GM12878 (cell line): ENCODE results near the gene TRRAP. TPM values are rescaled to one million over a fixed set of nuclear protein-coding genes. Genes with fewer than 3 reads are reported as not detected.

Experiments
- ATF2 ChIP-seq: IDR thresholded peaks from 2 replicates; pipeline ENCODE4 v1.6.1; 2012; ENCODE audit warnings: low read length, inconsistent platforms
- BCLAF1 ChIP-seq: fragments of 450-650 bp; IDR thresholded peaks from 2 replicates; pipeline ENCODE4 v1.6.1; 2017; ENCODE audit warnings: antibody characterized with exemption, mild to moderate bottlenecking, moderate library complexity
- BHLHE40 ChIP-seq, 2 experiments: fragments of 450-650 bp in 1 of 2; IDR thresholded peaks; 2 replicates each; pipeline ENCODE4 v1.6.1; 2011 to 2017; ENCODE audit warnings: low read depth in 2 of 2, borderline replicate concordance in 1 of 2, improper control_type of control experiment in 1 of 2, low read length in 1 of 2, mild to moderate bottlenecking in 1 of 2
- CEBPB ChIP-seq, 2 experiments: fragments of 150-350 bp in 1 of 2; IDR thresholded peaks; 2 replicates each; pipeline ENCODE4 v1.6.1; 2012 to 2014; ENCODE audit warnings: low read depth in 2 of 2, low read length in 2 of 2, borderline replicate concordance in 1 of 2, inconsistent platforms in 1 of 2
- CHD2 ChIP-seq: IDR thresholded peaks from 2 replicates; pipeline ENCODE4 v1.6.1; 2011; ENCODE audit warnings: low read depth, low read length, improper control_type of control experiment, borderline replicate concordance
- E4F1 ChIP-seq: fragments of 450-650 bp; IDR thresholded peaks from 2 replicates; pipeline ENCODE4 v1.6.1; 2018; ENCODE audit warnings: borderline replicate concordance, mild to moderate bottlenecking; ENCODE audit not compliant: partially characterized antibody
- ESRRA ChIP-seq: IDR thresholded peaks from 2 replicates; pipeline ENCODE4 v1.6.1; 2012; ENCODE audit warnings: mild to moderate bottlenecking, low read length, improper control_type of control experiment
- GATAD2B ChIP-seq: fragments of 450-650 bp; conservative IDR thresholded peaks from 2 replicates; pipeline ENCODE4 v1.6.1; 2017; ENCODE audit warnings: low read depth, mild to moderate bottlenecking, moderate library complexity
- MAX ChIP-seq: IDR thresholded peaks from 2 replicates; pipeline ENCODE4 v1.6.1; 2012; ENCODE audit warnings: low read depth, low read length, improper control_type of control experiment
- MEF2A ChIP-seq: IDR thresholded peaks from 2 replicates; pipeline ENCODE4 v1.6.1; 2011; ENCODE audit warnings: low read depth, mild to moderate bottlenecking, low read length, moderate library complexity; ENCODE audit not compliant: insufficient read depth
- MEF2B ChIP-seq: fragments of 450-650 bp; IDR thresholded peaks from 2 replicates; pipeline ENCODE4 v1.6.1; 2018; ENCODE audit warnings: mild to moderate bottlenecking, moderate library complexity; ENCODE audit not compliant: partially characterized antibody, poor library complexity, severe bottlenecking
- MLLT1 ChIP-seq: fragments of 450-650 bp; IDR thresholded peaks from 2 replicates; pipeline ENCODE4 v1.6.1; 2016; ENCODE audit warnings: mild to moderate bottlenecking
- NR2C2 ChIP-seq: IDR thresholded peaks from 2 replicates; pipeline ENCODE4 v1.6.1; 2011; ENCODE audit warnings: borderline replicate concordance, low read depth; ENCODE audit not compliant: control insufficient read depth, insufficient read length
- POLR2A ChIP-seq: IDR thresholded peaks from 2 replicates; pipeline ENCODE4 v1.6.1; 2011; ENCODE audit warnings: low read depth, mild to moderate bottlenecking, low read length
- RELA ChIP-seq: fragments of 450-650 bp; IDR thresholded peaks from 2 replicates; pipeline ENCODE4 v1.8.0; 2014; ENCODE audit warnings: borderline replicate concordance; ENCODE audit not compliant: partially characterized antibody
- STAT3 ChIP-seq: IDR thresholded peaks from 2 replicates; pipeline ENCODE4 v1.6.1; 2011; ENCODE audit warnings: low read depth, low read length, improper control_type of control experiment
- TARDBP ChIP-seq: IDR thresholded peaks from 2 replicates; pipeline ENCODE4 v1.6.1; 2016; ENCODE audit warnings: borderline replicate concordance
- TCF7 ChIP-seq: IDR thresholded peaks from 2 replicates; pipeline ENCODE4 v1.6.1; 2014; ENCODE audit warnings: antibody characterized with exemption, borderline replicate concordance
- WRNIP1 ChIP-seq: IDR thresholded peaks from 2 replicates; pipeline ENCODE4 v1.6.1; 2011; ENCODE audit warnings: low read depth, low read length, improper control_type of control experiment, borderline replicate concordance
- YBX1 ChIP-seq: fragments of 450-650 bp; IDR thresholded peaks from 2 replicates; pipeline ENCODE4 v1.6.1; 2016; ENCODE audit warnings: antibody characterized with exemption
- polyA plus RNA-seq, 11 experiments: library from polyadenylated mRNA; depleted of rRNA in 4 of 11; unstranded in 6 of 11; stranded (reverse) in 5 of 11; fragments of >200 nt; fragmentation: Nextera tagmentation in 4 of 11; fragmentation: Illumina TruSeq in 1 of 11; extraction: Ambion mirVana in 4 of 11; extraction: Trizol in 1 of 11; gene quantifications; 1 replicate in 1 of 11; 2 replicates in 10 of 11; pipeline versions ENCODE4 v1.2.1 to v1.2.3, GENCODE V29; 2011 to 2016; ENCODE audit warnings: inconsistent platforms in 2 of 11, missing spikeins in 2 of 11, low read depth in 1 of 11
- total RNA-seq, 4 experiments: library from RNA; depleted of rRNA in 3 of 4; stranded (reverse); fragments of >200 nt in 3 of 4; fragmentation: Illumina TruSeq in 1 of 4; extraction: Trizol in 1 of 4; gene quantifications; 2 replicates each; pipeline versions ENCODE4 v1.2.1 to v1.2.3, GENCODE V29; 2013 to 2021

Gene TRRAP
- total and polyA plus RNA-seq, 10 of the 15 experiments (the other 5 are each of a cell fraction or from before 2014, with no cell fraction given): 1.1 to 39.3 (median 8.5) TPM

- TF ChIP-seq ATF2: peak; percentile 72; the same call in 1 of the 2 replicates
- TF ChIP-seq MLLT1: 0 out of 2 replicates have a peak, but pooled peaks have one; percentile 60
- TF ChIP-seq E4F1: no peak
- no peak for TF ChIP-seq ESRRA
- TF ChIP-seq POLR2A: peak; percentile 51; the same call in 1 of the 2 replicates
- peak; percentile 72 to 75 for TF ChIP-seq BHLHE40 (IDR thresholded peaks at IDR 0.05; ENCODE audit: borderline replicate concordance in 1 of 2, low read depth in 2 of 2, low read length in 1 of 2)
- TF ChIP-seq TCF7: 0 out of 2 replicates have a peak, but pooled peaks have one; percentile 62
- no peak for TF ChIP-seq CEBPB (IDR thresholded peaks at IDR 0.05; ENCODE audit: borderline replicate concordance in 1 of 2, low read depth in 2 of 2, low read length in 2 of 2)
- peak; percentile 72 for TF ChIP-seq MEF2B
- no peak for TF ChIP-seq YBX1
- TF ChIP-seq GATAD2B: peak; percentile 68; the same call in 1 of the 2 replicates
- no peak for TF ChIP-seq MAX
- no peak for TF ChIP-seq TARDBP
- no peak for TF ChIP-seq WRNIP1
- TF ChIP-seq NR2C2: no peak
- TF ChIP-seq MEF2A: no peak
- no peak for TF ChIP-seq CHD2
- no peak for TF ChIP-seq RELA
- no peak for TF ChIP-seq BCLAF1
- TF ChIP-seq STAT3: no peak
These were observed 117.8 kb downstream of the TRRAP start (continued) for GRCh38 chr7:98996150-98996552.
